Activated T-cell treated with anti-CD3 and anti-CD28 coated beads for 4 hours (primary cell): ENCODE measurements around the gene ADGRG6.

ENCODE experiments used
- DNase-seq: peaks from one replicate; pipeline ENCODE4 v3.0.0-alpha.2; 2020

Gene ADGRG6

GRCh38 chr6:142292166-142292924 lies 9.5 kb upstream of the ADGRG6 start:
- DNase-seq: no peak

- no peak for DNase-seq
Measured at GRCh38 chr6:142293121-142293520, 8.7 kb upstream of the ADGRG6 start.

GRCh38 chr6:142294679-142295078 lies 7.1 kb upstream of the ADGRG6 start:
- DNase-seq: no peak

GRCh38 chr6:142296975-142297604 lies 4.7 kb upstream of the ADGRG6 start:
- DNase-seq: no peak

GRCh38 chr6:142297605-142297995 lies 4.2 kb upstream of the ADGRG6 start:
- no peak for DNase-seq

GRCh38 chr6:142297996-142298753 lies 3.6 kb upstream of the ADGRG6 start:
- no peak for DNase-seq

GRCh38 chr6:142300302-142300701 lies 1.5 kb upstream of the ADGRG6 start:
- no peak for DNase-seq

GRCh38 chr6:142300758-142301650 lies 803 bp upstream of the ADGRG6 start:
- DNase-seq: no peak

- no peak for DNase-seq
Measured at GRCh38 chr6:142302421-142303175, 791 bp downstream of the ADGRG6 start.

GRCh38 chr6:142303176-142303533 lies 1.3 kb downstream of the ADGRG6 start:
- no peak for DNase-seq

- DNase-seq: no peak
Measured at GRCh38 chr6:142304241-142304640, 2.4 kb downstream of the ADGRG6 start.

GRCh38 chr6:142306736-142307135 lies 4.9 kb downstream of the ADGRG6 start:
- DNase-seq: no peak

- DNase-seq: no peak
Measured at GRCh38 chr6:142307963-142308748, 6.3 kb downstream of the ADGRG6 start.

GRCh38 chr6:142309426-142309825 lies 7.6 kb downstream of the ADGRG6 start:
- no peak for DNase-seq

GRCh38 chr6:142313284-142313683 lies 11.5 kb downstream of the ADGRG6 start:
- DNase-seq: no peak

GRCh38 chr6:142316791-142317368 lies 15.1 kb downstream of the ADGRG6 start:
- no peak for DNase-seq

- DNase-seq: no peak
Measured at GRCh38 chr6:142318714-142319113, 16.9 kb downstream of the ADGRG6 start.

GRCh38 chr6:142320366-142320765 lies 18.6 kb downstream of the ADGRG6 start:
- no peak for DNase-seq

- DNase-seq: no peak
Measured at GRCh38 chr6:142321451-142321850, 19.6 kb downstream of the ADGRG6 start.

- DNase-seq: no peak
Measured at GRCh38 chr6:142322066-142322465, 20.3 kb downstream of the ADGRG6 start.
